ENCODE measurements around the gene SHISA7. TPM values are rescaled to one million over a fixed set of nuclear protein-coding genes. Genes with fewer than 3 reads are reported as not detected.

Gene SHISA7
- total RNA-seq, 1 experiment from 2014 or later, result not detected

DNA sequence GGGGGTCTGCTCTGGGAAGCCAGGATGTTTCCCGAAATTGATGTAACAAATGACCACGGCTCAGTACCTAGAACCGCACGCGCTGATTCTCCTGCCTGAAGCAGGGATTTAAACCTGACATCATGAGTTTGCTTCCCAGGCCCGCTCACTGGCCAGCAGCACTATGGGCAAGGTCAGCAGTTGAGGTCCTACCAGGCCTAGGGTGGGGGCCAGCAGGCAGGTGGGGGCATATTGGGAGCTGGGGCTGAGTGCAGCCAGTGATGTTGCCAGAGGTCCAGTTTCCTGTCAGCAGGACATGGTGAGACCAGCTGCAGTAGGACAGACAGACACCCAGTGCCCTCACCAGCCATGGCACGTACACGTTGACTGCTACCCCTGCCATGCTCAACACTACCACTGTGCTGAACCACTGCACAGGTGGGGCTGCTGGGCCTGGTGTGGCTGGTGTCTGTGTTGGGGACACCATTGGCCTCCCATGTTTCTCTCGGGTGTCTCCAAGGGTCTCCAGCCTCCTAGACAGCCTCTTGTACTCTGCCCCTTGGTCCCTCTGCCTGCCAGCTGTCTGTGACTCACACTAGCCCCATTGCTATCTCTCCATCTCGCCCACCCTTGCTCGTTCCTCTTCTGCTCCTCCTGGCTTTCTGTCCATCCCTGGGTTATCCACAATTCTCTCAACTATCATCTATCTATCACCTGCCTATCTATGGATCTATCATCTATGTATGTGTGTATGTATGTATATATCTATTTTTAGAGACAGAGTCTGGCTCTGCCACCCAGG is 22.6 kb upstream of the SHISA7 start:
- ChIA-PET POLR2A (ENCODE audit: unreplicated experiment) (no interaction called here), CTCF (interaction anchor here (0.7 kb wide), 1 partner anchor 166 kb away, joined by 3 read pairs; no protein-coding TSS in a partner anchor)
- Histone ChIP-seq H3K79me2 (ENCODE audit: low read length) (peaks cover 8% of the 10 kb centered on the region), H3K36me3 (ENCODE audit: low read depth, low read length) (no peaks in the 10 kb centered on the region), H3K4me3 (ENCODE audit: low read length) (no peak overlapping the region), H3K27ac (ENCODE audit: low read length) (no peak overlapping the region), H3K9me2 (replicated peaks; ENCODE audit: low read length) (no peaks in the 10 kb centered on the region), H3K9ac (ENCODE audit: low read length) (no peak overlapping the region), H3K4me1 (ENCODE audit: insufficient read depth, low read length) (peaks cover 14% of the 10 kb centered on the region), H3F3A (ENCODE audit: low read length, unreplicated experiment) (no peaks in the 10 kb centered on the region), H2AFZ (ENCODE audit: low read length) (no peak overlapping the region), H4K20me1 (ENCODE audit: low read length) (peaks cover 1% of the 10 kb centered on the region; the same call in 1 of the 2 replicates), H3K4me2 (ENCODE audit: low read length) (no peak overlapping the region), H3K9me3 (ENCODE audit: low read length) (no peaks in the 10 kb centered on the region), H3K27me3 (ENCODE audit: low read length) (no peaks in the 10 kb centered on the region)
- BruUV-seq (replicated peaks), result no TSS peak
- ATAC-seq (no peak), DNase-seq (no peak)
- intact Hi-C loops (cut with micrococcal nuclease), result no loop called here
- TF ChIP-seq EZH2phosphoT487 (IDR thresholded peaks at IDR 0.05; ENCODE audit: borderline replicate concordance, low read length) (no peak), EZH2 (IDR thresholded peaks at IDR 0.05; ENCODE audit: low read length, unreplicated experiment) (no peak)
- TF ChIP-seq, protein P1, sequence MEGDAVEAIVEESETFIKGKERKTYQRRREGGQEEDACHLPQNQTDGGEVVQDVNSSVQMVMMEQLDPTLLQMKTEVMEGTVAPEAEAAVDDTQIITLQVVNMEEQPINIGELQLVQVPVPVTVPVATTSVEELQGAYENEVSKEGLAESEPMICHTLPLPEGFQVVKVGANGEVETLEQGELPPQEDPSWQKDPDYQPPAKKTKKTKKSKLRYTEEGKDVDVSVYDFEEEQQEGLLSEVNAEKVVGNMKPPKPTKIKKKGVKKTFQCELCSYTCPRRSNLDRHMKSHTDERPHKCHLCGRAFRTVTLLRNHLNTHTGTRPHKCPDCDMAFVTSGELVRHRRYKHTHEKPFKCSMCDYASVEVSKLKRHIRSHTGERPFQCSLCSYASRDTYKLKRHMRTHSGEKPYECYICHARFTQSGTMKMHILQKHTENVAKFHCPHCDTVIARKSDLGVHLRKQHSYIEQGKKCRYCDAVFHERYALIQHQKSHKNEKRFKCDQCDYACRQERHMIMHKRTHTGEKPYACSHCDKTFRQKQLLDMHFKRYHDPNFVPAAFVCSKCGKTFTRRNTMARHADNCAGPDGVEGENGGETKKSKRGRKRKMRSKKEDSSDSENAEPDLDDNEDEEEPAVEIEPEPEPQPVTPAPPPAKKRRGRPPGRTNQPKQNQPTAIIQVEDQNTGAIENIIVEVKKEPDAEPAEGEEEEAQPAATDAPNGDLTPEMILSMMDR (conservative IDR thresholded peaks at IDR 0.05; ENCODE audit: low read depth, low read length), result no peak

- no peaks in the 10 kb centered on the region for H3K9me3 ChIP-seq (ENCODE audit: low read length)
- H3K4me3 ChIP-seq (ENCODE audit: low read length), result no peak within 1 kb of the TSS
- TF ChIP-seq EZH2 (IDR thresholded peaks at IDR 0.05; ENCODE audit: low read length, unreplicated experiment) (no peak), EZH2phosphoT487 (IDR thresholded peaks at IDR 0.05; ENCODE audit: borderline replicate concordance, low read length) (no peak)
- TF ChIP-seq, protein P1 (conservative IDR thresholded peaks at IDR 0.05; ENCODE audit: low read depth, low read length), result no peak
- H4K20me1 ChIP-seq (ENCODE audit: low read length), result peaks cover 6% of the 10 kb centered on the region; the same call in 1 of the 2 replicates
- ChIA-PET CTCF (no interaction called here), POLR2A (ENCODE audit: unreplicated experiment) (no interaction called here)
- intact Hi-C loops (cut with micrococcal nuclease), result loop anchor here (5.0 kb wide), 1 partner anchor 168 kb away; no protein-coding TSS in a partner anchor
- ATAC-seq, result no peak
- no peaks in the 10 kb centered on the region for H3K9me2 ChIP-seq (replicated peaks; ENCODE audit: low read length)
- H3K27ac ChIP-seq (ENCODE audit: low read length), result no peak within 1 kb of the TSS
- no peaks in the 10 kb centered on the region for H3K36me3 ChIP-seq (ENCODE audit: low read depth, low read length)
- H3K27me3 ChIP-seq (ENCODE audit: low read length), result no peaks in the 10 kb centered on the region
- no peak within 1 kb of the TSS for H3K4me2 ChIP-seq (ENCODE audit: low read length)
- BruUV-seq (replicated peaks), result no TSS peak
- H3K9ac ChIP-seq (ENCODE audit: low read length), result no peak within 1 kb of the TSS
- H3F3A ChIP-seq (ENCODE audit: low read length, unreplicated experiment), result no peaks in the 10 kb centered on the region
- peaks cover 19% of the 10 kb centered on the region for H3K4me1 ChIP-seq (ENCODE audit: insufficient read depth, low read length)
- peaks cover 18% of the 10 kb centered on the region for H3K79me2 ChIP-seq (ENCODE audit: low read length)
- DNase-seq, result no peak
- H2AFZ ChIP-seq (ENCODE audit: low read length), result no peak within 1 kb of the TSS
Measured at GRCh38 chr19:55464662-55465054, 21.6 kb upstream of the SHISA7 start, which contains the start of gene C19orf85. TSS of gene C19orf85 (minus strand) at chr19:55464751. CDS start at chr19:55464554, 197 bp downstream.
